ENCODE data around the gene C9orf40. TPM values are rescaled to one million over a fixed set of nuclear protein-coding genes. Genes with fewer than 3 reads are reported as not detected.

Gene C9orf40
- total RNA-seq, 1 experiment from 2014 or later = 3.2 TPM

DNA sequence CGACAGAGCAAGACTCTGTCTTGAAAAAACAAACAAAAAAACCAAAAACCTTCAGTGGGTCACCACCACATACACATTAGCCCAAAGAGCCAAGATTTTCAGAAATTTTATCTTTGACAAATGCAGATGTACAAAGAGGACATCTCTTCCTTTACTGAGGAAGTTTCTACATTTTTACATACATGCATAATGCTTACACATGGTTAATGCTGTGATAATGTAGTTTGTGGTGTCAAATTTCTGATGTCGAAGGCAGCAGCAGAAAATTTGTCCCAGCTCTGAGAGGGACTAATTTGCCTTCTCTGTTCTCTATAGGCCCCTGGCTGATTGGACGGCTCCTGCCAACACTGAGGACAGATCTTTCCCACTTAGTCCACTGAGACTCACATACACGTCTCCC, 24.6 kb upstream of the C9orf40 start:
- no peak overlapping the region for H3K4me3 ChIP-seq (ENCODE audit: low read depth, low read length)
- intact Hi-C loops (cut with micrococcal nuclease; ENCODE audit: unreplicated experiment) = no loop called here
- DNase-seq = no peak
- H3K27me3 ChIP-seq (replicated peaks; ENCODE audit: control insufficient read depth, insufficient read depth, low read length) = no peaks in the 10 kb centered on the region
- Mint-ChIP-seq H3K36me3 (ENCODE audit: insufficient read depth, unreplicated experiment) (no peaks in the 10 kb centered on the region), H3K9me3 (ENCODE audit: unreplicated experiment) (peaks cover 9% of the 10 kb centered on the region), H3K4me3 (ENCODE audit: unreplicated experiment) (no peak overlapping the region), H3K27ac (ENCODE audit: unreplicated experiment) (no peak overlapping the region), H3K4me1 (ENCODE audit: low read depth, unreplicated experiment) (no peaks in the 10 kb centered on the region), H3K27me3 (ENCODE audit: insufficient read depth, unreplicated experiment) (no peaks in the 10 kb centered on the region)
- TF ChIP-seq CTCF (IDR thresholded peaks at IDR 0.05; ENCODE audit: insufficient read depth in 1 of 2, low read depth in 1 of 2, low read length in 1 of 2, severe bottlenecking in 1 of 2, unreplicated experiment in 1 of 2) = no peak
- BruUV-seq (replicated peaks) = no TSS peak
- ChIA-PET CTCF (no interaction called here), POLR2A (no interaction called here)
- no peaks in the 10 kb centered on the region for H3K9me3 ChIP-seq
- no peaks in the 10 kb centered on the region for H3K36me3 ChIP-seq (ENCODE audit: control insufficient read depth, insufficient read depth, low read length)
- H3K4me1 ChIP-seq = no peaks in the 10 kb centered on the region

GRCh38 chr9:74975538-74975937, 22.8 kb upstream of the C9orf40 start:
- Mint-ChIP-seq H3K27me3 (ENCODE audit: insufficient read depth, unreplicated experiment) (no peaks in the 10 kb centered on the region), H3K9me3 (ENCODE audit: unreplicated experiment) (peaks cover 9% of the 10 kb centered on the region), H3K4me3 (ENCODE audit: unreplicated experiment) (no peak overlapping the region), H3K27ac (ENCODE audit: unreplicated experiment) (no peak overlapping the region), H3K4me1 (ENCODE audit: low read depth, unreplicated experiment) (no peaks in the 10 kb centered on the region), H3K36me3 (ENCODE audit: insufficient read depth, unreplicated experiment) (no peaks in the 10 kb centered on the region)
- H3K4me1 ChIP-seq = no peaks in the 10 kb centered on the region
- intact Hi-C loops (cut with micrococcal nuclease; ENCODE audit: unreplicated experiment) = no loop called here
- DNase-seq = no peak
- BruUV-seq (replicated peaks) = no TSS peak
- POLR2A ChIA-PET = no interaction called here
- no peaks in the 10 kb centered on the region for H3K27me3 ChIP-seq (replicated peaks; ENCODE audit: control insufficient read depth, insufficient read depth, low read length)
- TF ChIP-seq CTCF (IDR thresholded peaks at IDR 0.05; ENCODE audit: insufficient read depth in 1 of 2, low read depth in 1 of 2, low read length in 1 of 2, severe bottlenecking in 1 of 2, unreplicated experiment in 1 of 2) = no peak
- H3K4me3 ChIP-seq (ENCODE audit: low read depth, low read length) = no peak overlapping the region
- H3K9me3 ChIP-seq = no peaks in the 10 kb centered on the region
- CTCF ChIA-PET = no interaction called here
- no peaks in the 10 kb centered on the region for H3K36me3 ChIP-seq (ENCODE audit: control insufficient read depth, insufficient read depth, low read length)

- Histone ChIP-seq H3K27me3 (replicated peaks; ENCODE audit: control insufficient read depth, insufficient read depth, low read length) (no peaks in the 10 kb centered on the region), H3K4me1 (no peaks in the 10 kb centered on the region), H3K4me3 (ENCODE audit: low read depth, low read length) (no peak overlapping the region), H3K36me3 (ENCODE audit: control insufficient read depth, insufficient read depth, low read length) (no peaks in the 10 kb centered on the region), H3K9me3 (no peaks in the 10 kb centered on the region)
- DNase-seq = no peak
- intact Hi-C loops (cut with micrococcal nuclease; ENCODE audit: unreplicated experiment) = no loop called here
- H3K4me1 Mint-ChIP-seq (ENCODE audit: low read depth, unreplicated experiment) = no peaks in the 10 kb centered on the region
- no peaks in the 10 kb centered on the region for H3K27me3 Mint-ChIP-seq (ENCODE audit: insufficient read depth, unreplicated experiment)
- BruUV-seq (replicated peaks) = no TSS peak
- no peaks in the 10 kb centered on the region for H3K36me3 Mint-ChIP-seq (ENCODE audit: insufficient read depth, unreplicated experiment)
- no peak overlapping the region for H3K27ac Mint-ChIP-seq (ENCODE audit: unreplicated experiment)
- H3K4me3 Mint-ChIP-seq (ENCODE audit: unreplicated experiment) = no peak overlapping the region
- POLR2A ChIA-PET = no interaction called here
- CTCF ChIA-PET = no interaction called here
- TF ChIP-seq CTCF (IDR thresholded peaks at IDR 0.05; ENCODE audit: insufficient read depth in 1 of 2, low read depth in 1 of 2, low read length in 1 of 2, severe bottlenecking in 1 of 2, unreplicated experiment in 1 of 2) = no peak
- peaks cover 9% of the 10 kb centered on the region for H3K9me3 Mint-ChIP-seq (ENCODE audit: unreplicated experiment)
Measured at GRCh38 chr9:74974558-74974957, 21.8 kb upstream of the C9orf40 start.
